GM12873 (cell line): ENCODE data around the gene HPS1.

Source experiments
- TF ChIP-seq, protein P1 (sequence below): IDR thresholded peaks from 2 replicates; pipeline ENCODE4 v1.5.1; 2012; ENCODE audit warnings: low read depth, mild to moderate bottlenecking, moderate library complexity, low read length, control low read depth; ENCODE audit not compliant: insufficient read depth; ENCODE audit errors: missing control alignments

The HPS1 gene

DNA sequence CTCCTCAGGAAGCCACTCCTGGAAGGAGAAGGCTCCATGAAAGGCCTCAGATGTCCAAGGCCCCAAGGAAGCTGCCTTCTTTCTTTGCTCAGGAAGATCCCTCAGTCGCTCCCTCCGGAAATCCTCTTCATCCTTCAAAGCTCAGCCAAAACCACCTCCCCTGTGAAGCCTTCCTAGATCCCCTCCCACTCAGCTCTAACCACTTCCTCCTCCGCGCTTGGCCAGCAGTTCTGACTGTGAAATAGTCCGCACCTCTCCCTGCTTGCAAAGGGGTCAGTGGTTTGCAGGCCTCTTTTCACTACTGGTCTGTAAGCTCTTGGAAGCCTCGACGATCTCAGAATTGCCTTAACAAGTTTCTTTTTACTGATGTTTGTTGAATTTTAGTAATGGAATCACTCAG lies 55.7 kb downstream of the HPS1 start:
- TF ChIP-seq, protein P1, sequence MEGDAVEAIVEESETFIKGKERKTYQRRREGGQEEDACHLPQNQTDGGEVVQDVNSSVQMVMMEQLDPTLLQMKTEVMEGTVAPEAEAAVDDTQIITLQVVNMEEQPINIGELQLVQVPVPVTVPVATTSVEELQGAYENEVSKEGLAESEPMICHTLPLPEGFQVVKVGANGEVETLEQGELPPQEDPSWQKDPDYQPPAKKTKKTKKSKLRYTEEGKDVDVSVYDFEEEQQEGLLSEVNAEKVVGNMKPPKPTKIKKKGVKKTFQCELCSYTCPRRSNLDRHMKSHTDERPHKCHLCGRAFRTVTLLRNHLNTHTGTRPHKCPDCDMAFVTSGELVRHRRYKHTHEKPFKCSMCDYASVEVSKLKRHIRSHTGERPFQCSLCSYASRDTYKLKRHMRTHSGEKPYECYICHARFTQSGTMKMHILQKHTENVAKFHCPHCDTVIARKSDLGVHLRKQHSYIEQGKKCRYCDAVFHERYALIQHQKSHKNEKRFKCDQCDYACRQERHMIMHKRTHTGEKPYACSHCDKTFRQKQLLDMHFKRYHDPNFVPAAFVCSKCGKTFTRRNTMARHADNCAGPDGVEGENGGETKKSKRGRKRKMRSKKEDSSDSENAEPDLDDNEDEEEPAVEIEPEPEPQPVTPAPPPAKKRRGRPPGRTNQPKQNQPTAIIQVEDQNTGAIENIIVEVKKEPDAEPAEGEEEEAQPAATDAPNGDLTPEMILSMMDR, result no peak

- TF ChIP-seq, protein P1, result no peak
These were observed 56.3 kb downstream of the HPS1 start for GRCh38 chr10:98390406-98390805.

- TF ChIP-seq, protein P1, result no peak
These were observed 57.3 kb downstream of the HPS1 start for GRCh38 chr10:98389398-98389797.

GRCh38 chr10:98388101-98388655 lies 58.6 kb downstream of the HPS1 start:
- TF ChIP-seq, protein P1, result no peak

DNA sequence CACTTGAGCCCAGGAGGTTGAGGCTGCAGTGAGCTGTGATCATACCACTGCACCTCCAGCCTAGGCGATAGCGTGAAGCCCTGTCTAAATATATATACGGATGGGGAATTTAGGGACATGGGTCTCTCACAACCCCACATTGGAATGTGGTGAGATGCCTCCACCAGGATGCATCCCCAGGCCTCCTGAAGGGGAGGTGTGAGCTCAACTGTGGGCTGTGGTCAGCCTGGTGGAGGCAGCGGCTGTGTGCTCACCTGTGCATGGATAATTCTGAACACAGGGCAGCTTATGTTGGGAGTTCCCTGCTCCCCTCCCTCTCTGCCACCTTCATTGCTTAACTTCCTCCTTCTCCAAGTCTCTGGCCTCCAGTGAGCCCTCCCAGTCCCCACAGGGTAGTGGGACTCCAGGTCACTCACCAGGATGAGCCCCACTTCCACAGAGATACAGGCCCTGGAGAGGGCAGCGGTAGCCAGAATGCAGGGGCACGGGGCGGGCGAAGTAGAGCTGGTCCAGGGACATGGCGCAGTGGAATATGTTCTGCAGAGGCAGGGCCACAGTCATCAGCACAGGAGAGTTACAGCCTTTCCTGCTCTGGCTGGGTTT lies 62.1 kb downstream of the HPS1 start:
- TF ChIP-seq, protein P1, result no peak

DNA sequence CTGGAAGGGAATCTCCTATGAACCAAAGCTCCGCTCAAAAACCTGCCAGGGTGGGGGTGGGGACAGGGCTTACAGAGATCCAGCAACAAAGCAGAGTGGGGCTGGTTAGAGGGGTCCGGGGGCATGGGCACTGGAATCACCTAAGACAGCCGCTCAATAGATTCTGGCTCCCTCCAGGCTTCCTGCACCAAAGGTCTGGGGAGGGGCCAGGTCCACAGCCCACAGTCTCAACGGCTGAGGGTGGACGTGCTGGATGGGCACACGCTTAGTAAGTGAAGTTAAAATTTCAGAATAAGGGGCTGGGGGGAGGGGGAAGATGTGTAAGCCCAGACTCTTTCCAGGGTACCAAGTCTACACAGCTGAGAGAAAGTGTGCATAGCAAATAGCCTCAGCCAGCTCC lies 62.9 kb downstream of the HPS1 start:
- TF ChIP-seq, protein P1, result no peak

DNA sequence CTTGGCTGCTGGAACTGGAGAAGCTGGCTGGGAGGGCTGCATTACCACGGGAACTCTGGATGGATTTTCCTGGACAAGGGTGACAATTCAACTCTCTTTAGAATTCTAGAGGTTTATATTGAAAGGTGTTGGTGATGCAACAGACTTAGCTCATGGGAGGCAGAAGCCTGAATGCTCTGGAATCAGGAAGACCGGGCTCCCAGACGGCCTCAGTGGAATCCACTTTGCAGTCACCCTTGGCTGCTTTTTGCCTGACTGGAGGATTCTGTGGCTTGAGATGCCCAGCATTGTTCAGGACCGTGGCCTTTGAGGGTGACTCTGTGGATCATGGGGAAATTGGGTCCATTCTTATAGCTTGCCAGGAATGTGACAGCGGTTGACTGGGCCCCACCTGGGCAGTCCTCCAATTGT lies 64.0 kb downstream of the HPS1 start:
- TF ChIP-seq, protein P1, result no peak
